Tibial nerve (tissue), 3 donors: ENCODE data around the gene ZCCHC7.

Source experiments
- CTCF ChIP-seq, 5 experiments: fragments of 200-600 bp in 3 of 5; fragments of 450-650 bp in 2 of 5; sonication (generic) in 3 of 5; IDR thresholded peaks; one replicate each; pipeline ENCODE4 v1.5.1; 2016 to 2019; ENCODE audit warnings: antibody characterized with exemption in 5 of 5, mild to moderate bottlenecking in 3 of 5, moderate library complexity in 2 of 5
- POLR2A ChIP-seq, 2 donors: fragments of 450-650 bp; IDR thresholded peaks; one replicate each; pipeline ENCODE4 v1.6.1; 2017; ENCODE audit warnings: antibody characterized with exemption in 2 of 2, mild to moderate bottlenecking in 2 of 2, moderate library complexity in 2 of 2

GRCh38 chr9:37163299-37163698, 42.9 kb downstream of the ZCCHC7 start:
- TF ChIP-seq CTCF (IDR thresholded peaks at IDR 0.05): no peak
- TF ChIP-seq POLR2A (IDR thresholded peaks at IDR 0.05): no peak
